NCI-H2227 treated with DMSO at 0.1 percent for 48 hours (cell line): ENCODE measurements around the gene PLD5.
"Not testable (repeated sequence)": the region's sequence is repeated elsewhere in the genome, so short reads cannot be mapped to it uniquely, and the experiment has no call there.

Experiments used
- DNase-seq: peaks from one replicate; lab custom pipeline; 2025; lab: John Stamatoyannopoulos, UW

The PLD5 gene

GRCh38 chr1:242212401-242212800 lies 312.1 kb downstream of the PLD5 start:
- DNase-seq = no peak

- DNase-seq = no peak
Measured at GRCh38 chr1:242211254-242212022, 313.1 kb downstream of the PLD5 start.

GRCh38 chr1:242210316-242210715 lies 314.2 kb downstream of the PLD5 start:
- DNase-seq = not testable (repeated sequence)

GRCh38 chr1:242209063-242209462 lies 315.4 kb downstream of the PLD5 start:
- DNase-seq = no peak

GRCh38 chr1:242208021-242208420 lies 316.5 kb downstream of the PLD5 start:
- no peak for DNase-seq

GRCh38 chr1:242206994-242207393 lies 317.5 kb downstream of the PLD5 start:
- DNase-seq = no peak

- peak; percentile 17 for DNase-seq
Measured at GRCh38 chr1:242205622-242206489, 318.6 kb downstream of the PLD5 start.

- DNase-seq = no peak
Measured at GRCh38 chr1:242203262-242203661, 321.2 kb downstream of the PLD5 start.

GRCh38 chr1:242201090-242201489 lies 323.4 kb downstream of the PLD5 start:
- no peak for DNase-seq

GRCh38 chr1:242199776-242200458 lies 324.6 kb downstream of the PLD5 start:
- no peak for DNase-seq

GRCh38 chr1:242197907-242198820 lies 326.3 kb downstream of the PLD5 start:
- DNase-seq = no peak

GRCh38 chr1:242196914-242197313 lies 327.6 kb downstream of the PLD5 start:
- DNase-seq = no peak

GRCh38 chr1:242196101-242196500 lies 328.4 kb downstream of the PLD5 start:
- no peak for DNase-seq

- DNase-seq = no peak
Measured at GRCh38 chr1:242189591-242189990, 334.9 kb downstream of the PLD5 start.

GRCh38 chr1:242187816-242188215 lies 336.7 kb downstream of the PLD5 start:
- DNase-seq = no peak

GRCh38 chr1:242187171-242187570 lies 337.3 kb downstream of the PLD5 start:
- no peak for DNase-seq

- DNase-seq = peak; percentile 47
Measured at GRCh38 chr1:242185731-242186130, 338.8 kb downstream of the PLD5 start.

GRCh38 chr1:242184955-242185354 lies 339.5 kb downstream of the PLD5 start:
- no peak for DNase-seq

GRCh38 chr1:242179767-242180166 lies 344.7 kb downstream of the PLD5 start:
- not testable (repeated sequence) for DNase-seq

GRCh38 chr1:242178924-242179708 lies 345.4 kb downstream of the PLD5 start:
- DNase-seq = peak; percentile 74

GRCh38 chr1:242178436-242178835 lies 346.1 kb downstream of the PLD5 start:
- DNase-seq = no peak
